ENCODE data around the gene TSHZ3.

The TSHZ3 gene

GRCh38 chr19:31278555-31279435 is 70.4 kb downstream of the TSHZ3 start:
- TF ChIP-seq CTCF (IDR thresholded peaks at IDR 0.05) = no peak

- TF ChIP-seq CTCF (IDR thresholded peaks at IDR 0.05) = no peak
Observed at GRCh38 chr19:31277516-31277915, 71.7 kb downstream of the TSHZ3 start.

- TF ChIP-seq CTCF (IDR thresholded peaks at IDR 0.05) = no peak
Observed at GRCh38 chr19:31276831-31277230, 72.4 kb downstream of the TSHZ3 start.

GRCh38 chr19:31275068-31275334 is 74.2 kb downstream of the TSHZ3 start:
- TF ChIP-seq CTCF (IDR thresholded peaks at IDR 0.05) = no peak

GRCh38 chr19:31274251-31275067 is 74.8 kb downstream of the TSHZ3 start:
- TF ChIP-seq CTCF (IDR thresholded peaks at IDR 0.05) = no peak

GRCh38 chr19:31272583-31273106 is 76.6 kb downstream of the TSHZ3 start:
- TF ChIP-seq CTCF (IDR thresholded peaks at IDR 0.05) = no peak

- TF ChIP-seq CTCF (IDR thresholded peaks at IDR 0.05) = no peak
Observed at GRCh38 chr19:31271306-31271911, 77.8 kb downstream of the TSHZ3 start.
